ENCODE results near the gene PNMA3. TPM values are rescaled to one million over a fixed set of nuclear protein-coding genes. Genes with fewer than 3 reads are reported as not detected.

Gene PNMA3
- total and polyA plus RNA-seq, 7 experiments from 2014 or later = 0.08 to 10.9 (median 4.1) TPM

DNA sequence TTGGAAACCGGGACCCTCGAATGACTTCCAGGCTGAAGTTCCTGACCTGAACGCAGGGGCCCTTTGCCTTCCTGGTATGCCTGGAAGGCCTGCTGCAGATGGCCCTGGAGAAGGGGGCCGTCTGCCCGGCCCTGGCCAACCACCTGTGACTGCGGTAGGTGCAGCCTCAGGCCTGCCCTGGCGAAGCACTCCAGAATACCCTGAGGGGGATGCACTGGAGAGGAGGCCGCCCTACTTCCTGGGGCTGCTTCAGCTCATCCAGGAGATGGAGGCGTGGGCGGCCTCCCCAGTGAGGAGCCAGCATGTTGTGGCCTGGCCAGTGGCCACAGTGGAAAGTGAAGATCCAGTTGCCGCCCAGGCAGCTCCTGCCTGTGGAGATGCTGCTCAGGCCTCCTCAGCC is 26.4 kb upstream of the PNMA3 start:
- H3K36me3 ChIP-seq (ENCODE audit: control insufficient read depth in 2 of 3, insufficient read depth in 3 of 3, low read length in 3 of 3) = no peaks in the 10 kb centered on the region
- CTCF ChIA-PET = no interaction called here
- POLR2A ChIA-PET = no interaction called here
- intact Hi-C loops (cut with micrococcal nuclease) = no loop called here
- Mint-ChIP-seq H3K4me3 (no peak overlapping the region), H3K27me3 (peaks cover 0 to 2% (median 0%) of the 10 kb centered on the region in 5 donors), H3K9me3 (peaks cover 0 to 5% (median 0%) of the 10 kb centered on the region in 11 donors), H3K27ac (no peak overlapping the region), H3K4me1 (peaks cover 0 to 11% (median 4%) of the 10 kb centered on the region in 7 donors), H3K36me3 (peaks cover 0 to 4% (median 0%) of the 10 kb centered on the region in 5 donors)
- H3K27me3 ChIP-seq (ENCODE audit: control insufficient read depth in 2 of 2, insufficient read depth in 2 of 2, low read length in 2 of 2) = no peaks in the 10 kb centered on the region
- no peaks in the 10 kb centered on the region for H3K9me3 ChIP-seq (ENCODE audit: control insufficient read depth in 2 of 3, low read length in 3 of 3)
- no peak for ATAC-seq
- no peak for DNase-seq
- H3K27ac ChIP-seq (ENCODE audit: low read depth, low read length) = no peak overlapping the region
- no peak overlapping the region for H3K4me3 ChIP-seq (ENCODE audit: low read length)
- H3K4me1 ChIP-seq (ENCODE audit: control insufficient read depth in 2 of 2, insufficient read depth in 2 of 2, low read length in 2 of 2) = peaks cover 7 to 9% of the 10 kb centered on the region in 2 donors

DNA sequence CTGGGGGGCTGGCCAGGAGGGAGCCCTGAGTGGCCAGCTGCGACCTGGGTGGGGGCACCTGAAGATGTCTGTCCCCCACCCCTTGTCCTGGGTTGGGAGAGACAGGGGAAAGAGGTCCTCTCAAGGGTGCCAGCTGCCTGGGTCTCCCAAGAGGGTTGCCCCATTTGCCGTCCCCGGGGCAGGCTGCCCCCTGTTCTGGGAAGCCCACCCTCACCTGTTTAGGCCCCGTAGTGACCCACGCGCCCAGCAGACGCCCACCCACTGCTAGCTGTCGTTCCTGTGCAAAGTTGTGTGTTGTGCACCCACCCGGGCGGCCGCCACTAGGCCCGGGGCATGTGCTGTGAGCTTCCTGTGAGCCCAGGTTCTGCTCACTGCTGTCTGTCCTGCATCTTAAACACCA is 25.5 kb upstream of the PNMA3 start:
- ATAC-seq (no peak), DNase-seq (no peak)
- H3K4me1 Mint-ChIP-seq = peaks cover 0 to 11% (median 4%) of the 10 kb centered on the region in 7 donors
- H3K27me3 Mint-ChIP-seq = no peaks in the 10 kb centered on the region
- ChIA-PET POLR2A (no interaction called here), CTCF (no interaction called here)
- no peak overlapping the region for H3K4me3 Mint-ChIP-seq
- Histone ChIP-seq H3K27ac (ENCODE audit: low read depth, low read length) (no peak overlapping the region), H3K4me3 (ENCODE audit: low read length) (no peak overlapping the region), H3K4me1 (ENCODE audit: control insufficient read depth in 2 of 2, insufficient read depth in 2 of 2, low read length in 2 of 2) (peaks cover 7 to 9% of the 10 kb centered on the region in 2 donors), H3K27me3 (ENCODE audit: control insufficient read depth in 2 of 2, insufficient read depth in 2 of 2, low read length in 2 of 2) (no peaks in the 10 kb centered on the region), H3K36me3 (ENCODE audit: control insufficient read depth in 2 of 3, insufficient read depth in 3 of 3, low read length in 3 of 3) (no peaks in the 10 kb centered on the region), H3K9me3 (ENCODE audit: control insufficient read depth in 2 of 3, low read length in 3 of 3) (no peaks in the 10 kb centered on the region)
- H3K36me3 Mint-ChIP-seq = peaks cover 0 to 9% (median under 1%) of the 10 kb centered on the region in 5 donors
- peaks cover 0 to 10% (median 0%) of the 10 kb centered on the region in 11 donors for H3K9me3 Mint-ChIP-seq
- no peak overlapping the region for H3K27ac Mint-ChIP-seq
- intact Hi-C loops (cut with micrococcal nuclease) = no loop called here

GRCh38 chrX:153032397-153033118 is 23.7 kb upstream of the PNMA3 start:
- H3K9me3 Mint-ChIP-seq = peaks cover 0 to 11% (median 0%) of the 10 kb centered on the region in 11 donors
- POLR2A ChIA-PET = interaction anchor here (0.8 to 1.2 kb wide), 4 partner anchors 10 to 566 kb away, joined by 3 read pairs; no protein-coding TSS in a partner anchor

DNA sequence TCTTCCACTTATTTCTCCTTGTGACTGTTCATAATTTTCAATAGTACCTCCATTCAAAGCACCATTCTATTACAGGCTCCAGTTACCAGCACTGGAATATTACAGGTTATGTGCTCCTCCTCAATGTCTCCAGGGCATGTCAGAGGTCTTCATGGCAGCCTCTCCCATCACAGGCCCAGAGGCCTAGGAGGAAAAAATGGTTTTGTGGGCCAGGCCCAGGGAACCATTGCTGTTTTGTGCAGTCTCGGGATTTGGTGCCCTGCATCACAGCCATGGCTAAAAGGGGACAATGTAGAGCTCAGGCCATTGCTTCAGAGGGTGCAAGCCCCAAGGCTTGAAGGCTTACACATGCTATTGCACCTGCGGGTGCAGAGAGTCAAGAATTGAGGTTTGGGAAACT is 7.2 kb upstream of the PNMA3 start:
- no peaks in the 10 kb centered on the region for H3K4me1 Mint-ChIP-seq
- ChIA-PET CTCF (no interaction called here), POLR2A (no interaction called here)
- H3K27ac Mint-ChIP-seq = no peak overlapping the region
- Histone ChIP-seq H3K4me3 (ENCODE audit: low read length) (no peak overlapping the region), H3K36me3 (ENCODE audit: control insufficient read depth in 2 of 3, insufficient read depth in 3 of 3, low read length in 3 of 3) (peaks cover 0 to 7% (median 0%) of the 10 kb centered on the region in 3 experiments), H3K27me3 (ENCODE audit: control insufficient read depth in 2 of 2, insufficient read depth in 2 of 2, low read length in 2 of 2) (no peaks in the 10 kb centered on the region), H3K9me3 (ENCODE audit: control insufficient read depth in 2 of 3, low read length in 3 of 3) (peaks cover 0 to 13% (median 0%) of the 10 kb centered on the region in 3 experiments), H3K4me1 (ENCODE audit: control insufficient read depth in 2 of 2, insufficient read depth in 2 of 2, low read length in 2 of 2) (no peaks in the 10 kb centered on the region), H3K27ac (ENCODE audit: low read depth, low read length) (no peak overlapping the region)
- DNase-seq (no peak), ATAC-seq (no peak)
- peaks cover 0 to 6% (median 0%) of the 10 kb centered on the region in 5 donors for H3K27me3 Mint-ChIP-seq
- intact Hi-C loops (cut with micrococcal nuclease) = no loop called here
- H3K4me3 Mint-ChIP-seq = no peak overlapping the region
- H3K9me3 Mint-ChIP-seq = peaks cover 0 to 36% (median 12%) of the 10 kb centered on the region in 11 donors
- H3K36me3 Mint-ChIP-seq = peaks cover 4 to 44% (median 27%) of the 10 kb centered on the region in 5 donors

More at GRCh38 chrX:153032397-153033118, 23.7 kb upstream of the PNMA3 start:
- peak; percentile 32 to 75 (median 53) for DNase-seq
- H3K4me3 Mint-ChIP-seq = peak overlapping the region; percentile 78 to 90 (median 86)
- CTCF ChIA-PET = interaction anchor here (0.6 to 2.1 kb wide), 8 partner anchors 36 to 636 kb away, joined by 3 to 9 read pairs (median 3); no protein-coding TSS in a partner anchor
- H3K36me3 Mint-ChIP-seq = peaks cover 0 to 17% (median 4%) of the 10 kb centered on the region in 5 donors
- intact Hi-C loops (cut with micrococcal nuclease) = loop anchor here (1.0 to 2.0 kb wide), 7 partner anchors 73 to 636 kb away; partner anchors contain the start of gene HAUS7 (in 2 of the 2)
- peak; percentile 87 for ATAC-seq
- H3K9me3 ChIP-seq (ENCODE audit: control insufficient read depth in 2 of 3, low read length in 3 of 3) = no peaks in the 10 kb centered on the region
- H3K27ac Mint-ChIP-seq = peak overlapping the region; percentile 68 to 93 (median 87)
- H3K4me3 ChIP-seq (ENCODE audit: low read length) = peak overlapping the region; percentile 69
- H3K27me3 Mint-ChIP-seq = no peaks in the 10 kb centered on the region
- no peaks in the 10 kb centered on the region for H3K27me3 ChIP-seq (ENCODE audit: control insufficient read depth in 2 of 2, insufficient read depth in 2 of 2, low read length in 2 of 2)
- H3K4me1 Mint-ChIP-seq = peaks cover 0 to 11% (median 4%) of the 10 kb centered on the region in 7 donors
- peak overlapping the region; percentile 53 for H3K27ac ChIP-seq (ENCODE audit: low read depth, low read length)
- H3K4me1 ChIP-seq (ENCODE audit: control insufficient read depth in 2 of 2, insufficient read depth in 2 of 2, low read length in 2 of 2) = peaks cover 7 to 9% of the 10 kb centered on the region in 2 donors
- H3K36me3 ChIP-seq (ENCODE audit: control insufficient read depth in 2 of 3, insufficient read depth in 3 of 3, low read length in 3 of 3) = no peaks in the 10 kb centered on the region

- Mint-ChIP-seq H3K27ac (no peak overlapping the region), H3K27me3 (peaks cover 0 to 19% (median 0%) of the 10 kb centered on the region in 5 donors), H3K4me3 (no peak overlapping the region), H3K36me3 (peaks cover 4 to 30% (median 19%) of the 10 kb centered on the region in 5 donors), H3K4me1 (peaks cover 0 to 3% (median 0%) of the 10 kb centered on the region in 7 donors), H3K9me3 (peaks cover 0 to 33% (median 12%) of the 10 kb centered on the region in 11 donors)
- H3K4me1 ChIP-seq (ENCODE audit: control insufficient read depth in 2 of 2, insufficient read depth in 2 of 2, low read length in 2 of 2) = no peaks in the 10 kb centered on the region
- no peak overlapping the region for H3K27ac ChIP-seq (ENCODE audit: low read depth, low read length)
- ChIA-PET CTCF (no interaction called here), POLR2A (no interaction called here)
- no peaks in the 10 kb centered on the region for H3K27me3 ChIP-seq (ENCODE audit: control insufficient read depth in 2 of 2, insufficient read depth in 2 of 2, low read length in 2 of 2)
- H3K9me3 ChIP-seq (ENCODE audit: control insufficient read depth in 2 of 3, low read length in 3 of 3) = peaks cover 0 to 13% (median 0%) of the 10 kb centered on the region in 3 experiments
- no peak for ATAC-seq
- H3K4me3 ChIP-seq (ENCODE audit: low read length) = no peak overlapping the region
- DNase-seq = no peak
- H3K36me3 ChIP-seq (ENCODE audit: control insufficient read depth in 2 of 3, insufficient read depth in 3 of 3, low read length in 3 of 3) = peaks cover 0 to 7% (median 0%) of the 10 kb centered on the region in 3 experiments
- intact Hi-C loops (cut with micrococcal nuclease) = no loop called here
These were observed 3.7 kb upstream of the PNMA3 start for GRCh38 chrX:153052534-153052933.

GRCh38 chrX:153057281-153057680 is 1.0 kb downstream of the PNMA3 start:
- intact Hi-C loops (cut with micrococcal nuclease) = no loop called here
- POLR2A ChIA-PET = no interaction called here
- peak overlapping the region in 2 of 10 donors; percentile 16 to 18 for H3K4me3 Mint-ChIP-seq
- H3K36me3 Mint-ChIP-seq = no peaks in the 10 kb centered on the region
- H3K4me1 Mint-ChIP-seq = peaks cover 0 to 3% (median 0%) of the 10 kb centered on the region in 7 donors
- Histone ChIP-seq H3K4me3 (ENCODE audit: low read length) (no peak overlapping the region), H3K27ac (ENCODE audit: low read depth, low read length) (no peak overlapping the region), H3K4me1 (ENCODE audit: control insufficient read depth in 2 of 2, insufficient read depth in 2 of 2, low read length in 2 of 2) (no peaks in the 10 kb centered on the region), H3K36me3 (ENCODE audit: control insufficient read depth in 2 of 3, insufficient read depth in 3 of 3, low read length in 3 of 3) (no peaks in the 10 kb centered on the region), H3K27me3 (ENCODE audit: control insufficient read depth in 2 of 2, insufficient read depth in 2 of 2, low read length in 2 of 2) (no peaks in the 10 kb centered on the region), H3K9me3 (ENCODE audit: control insufficient read depth in 2 of 3, low read length in 3 of 3) (no peaks in the 10 kb centered on the region)
- DNase-seq (no peak), ATAC-seq (no peak)
- CTCF ChIA-PET = no interaction called here
- H3K9me3 Mint-ChIP-seq = no peaks in the 10 kb centered on the region
- H3K27ac Mint-ChIP-seq = no peak overlapping the region
- H3K27me3 Mint-ChIP-seq = peaks cover 0 to 19% (median 0%) of the 10 kb centered on the region in 5 donors

Measured in naive thymus-derived CD4-positive, alpha-beta T cell (primary cell).